HG03025 (cell line): ENCODE data around the gene CTNND1.

Experiments
- ATAC-seq: cut with Tn5 transposase; IDR thresholded peaks from one replicate; pipeline ENCODE4 v1.9.1; 2021; ENCODE audit warnings: mild to moderate bottlenecking, moderate library complexity; ENCODE audit not compliant: unreplicated experiment, low FRiP score

CTNND1 gene

DNA sequence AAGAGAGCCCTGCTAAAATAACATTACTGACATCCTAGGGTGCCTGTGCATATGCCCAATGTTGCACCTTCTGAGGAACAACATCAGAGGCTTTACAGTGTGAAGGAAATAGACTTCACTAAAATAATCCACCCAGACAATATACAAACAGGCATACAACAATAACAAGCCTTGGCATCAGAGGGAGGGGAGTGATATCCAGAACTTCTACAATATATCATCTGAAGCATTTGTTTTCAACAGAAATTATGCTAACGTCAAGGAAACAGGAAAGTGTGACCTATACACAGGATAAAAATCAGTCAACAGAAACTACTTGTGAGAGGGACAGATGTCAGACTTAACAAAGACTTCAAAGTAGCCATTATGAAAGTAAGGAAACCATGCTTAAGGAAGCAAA is 81.3 kb downstream of the CTNND1 start:
- no peak for ATAC-seq

DNA sequence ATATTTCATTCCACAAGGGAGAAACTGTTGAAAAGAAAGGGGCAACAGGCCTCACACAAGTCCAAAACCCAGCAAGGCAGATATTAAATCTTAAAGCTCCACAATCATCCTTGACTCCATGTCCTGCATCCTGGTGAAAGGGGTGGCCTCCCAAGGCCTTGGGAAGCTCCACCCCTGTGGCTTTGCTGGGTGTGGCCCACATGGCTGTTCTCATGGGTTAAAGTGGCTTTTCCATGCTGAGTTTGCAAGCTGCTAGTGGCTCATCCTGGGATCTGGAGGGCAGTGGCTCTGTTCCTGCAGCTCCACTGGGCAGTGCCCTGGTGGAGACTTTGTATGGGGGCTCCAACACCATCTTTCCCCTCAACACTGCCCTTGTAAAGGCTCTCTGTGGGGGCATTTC is 106.4 kb downstream of the CTNND1 start:
- ATAC-seq, result no peak

DNA sequence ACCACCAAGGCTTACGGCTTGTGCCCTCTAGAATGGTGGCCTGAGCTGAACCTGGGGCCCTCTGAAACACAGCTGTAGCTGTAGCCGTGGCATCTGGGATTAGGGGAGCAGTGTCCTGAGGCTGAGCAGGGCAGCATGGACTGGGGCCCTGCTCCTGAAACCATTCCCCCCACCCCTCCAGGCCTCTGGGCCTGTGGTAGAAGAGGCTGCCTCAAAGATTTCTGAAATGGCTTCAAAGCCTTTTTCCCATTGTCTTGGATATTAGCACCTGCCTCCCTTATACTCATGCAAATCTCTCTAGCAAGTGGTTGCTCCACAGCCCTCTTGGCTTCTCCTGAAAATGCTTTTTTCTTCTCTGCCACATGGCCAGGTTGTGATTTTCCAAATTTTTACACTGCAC is 106.9 kb downstream of the CTNND1 start:
- no peak for ATAC-seq
